IMR-90 (cell line): ENCODE data around the gene DONSON. TPM values are rescaled to one million over a fixed set of nuclear protein-coding genes. Genes with fewer than 3 reads are reported as not detected.

Source experiments
- USF2 ChIP-seq: fragments of 150-350 bp; IDR thresholded peaks from 2 replicates; pipeline ENCODE4 v1.6.1; 2017; ENCODE audit warnings: mild to moderate bottlenecking, antibody characterized with exemption, low read length, low read depth
- polyA plus RNA-seq, 3 experiments: library from polyadenylated mRNA; depleted of rRNA; stranded (reverse); fragments of >200 nt; gene quantifications; 2 replicates each; pipeline ENCODE4 v1.2.3, GENCODE V29; 2012; ENCODE audit warnings: low replicate concordance in 1 of 3
- total RNA-seq: library from RNA; depleted of rRNA; stranded (reverse); fragments of >200 nt; gene quantifications from 2 replicates; pipeline ENCODE4 v1.2.3, GENCODE V29; 2012

DONSON gene
- total and polyA plus RNA-seq, 2 of the 4 experiments (the other 2 are of a cell fraction): 14.3 to 16.6 TPM

GRCh38 chr21:33542640-33543504, 45.6 kb downstream of the DONSON start, which contains the start of gene SON (continued):
- TF ChIP-seq USF2: peak; percentile 41; the same call in 1 of the 2 replicates
